NCI-H146 (cell line): ENCODE data around the gene ATP2B1.
A peak's percentile ranks its signal among the peaks of the same experiment; 100 is the strongest.
"Not testable (repeated sequence)": the region's sequence is repeated elsewhere in the genome, so short reads cannot be mapped to it uniquely, and the experiment has no call there.

Experiments
- DNase-seq: peaks from one replicate; lab custom pipeline; 2025; lab: John Stamatoyannopoulos, UW

ATP2B1 gene

GRCh38 chr12:89708565-89709156, at the start of gene ATP2B1:
TSS of gene ATP2B1 (minus strand) at chr12:89708838. CDS start at chr12:89655886, 52,952 bp downstream.
- DNase-seq = peak; percentile 88

DNA sequence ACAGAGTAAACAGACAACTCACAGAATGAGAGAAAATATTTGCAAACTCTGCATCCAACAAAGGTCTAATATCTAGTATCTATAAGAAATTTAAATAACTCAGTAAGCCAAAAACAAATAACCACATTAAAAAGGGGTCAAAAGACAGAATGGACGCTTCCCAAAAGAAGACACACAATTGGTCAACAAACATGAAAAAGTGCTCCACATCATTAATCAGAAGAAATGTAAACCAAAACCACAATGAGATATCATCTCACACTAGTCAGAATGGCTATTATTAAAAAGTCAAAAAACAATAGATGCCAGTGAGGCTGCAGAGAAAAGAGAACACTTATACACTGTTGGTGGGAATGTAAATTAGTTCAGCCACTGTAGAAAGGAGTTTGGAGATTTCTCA, 49.3 kb upstream of the ATP2B1 start:
- not testable (repeated sequence) for DNase-seq

GRCh38 chr12:89756585-89757398, 48.2 kb upstream of the ATP2B1 start:
- DNase-seq = no peak

DNA sequence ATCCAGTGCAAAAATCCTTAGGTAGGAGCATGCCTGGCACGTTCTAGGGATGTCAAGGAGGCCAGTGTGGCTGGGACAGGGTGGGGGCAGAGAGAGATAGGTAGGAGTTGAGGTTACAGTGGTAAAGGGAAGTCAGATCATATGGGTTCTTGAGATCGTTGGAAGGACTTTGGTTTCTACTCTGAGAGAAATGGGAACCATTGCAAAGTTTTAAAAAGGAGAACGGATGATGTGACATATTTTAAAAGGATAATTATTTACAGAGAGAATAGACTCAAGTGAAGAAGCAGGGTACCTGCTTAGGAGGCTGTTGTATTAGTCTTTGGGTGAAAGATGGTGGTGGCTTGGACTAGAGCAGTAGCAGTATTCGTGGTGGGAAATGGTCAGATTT, 47.6 kb upstream of the ATP2B1 start:
- DNase-seq = no peak

DNA sequence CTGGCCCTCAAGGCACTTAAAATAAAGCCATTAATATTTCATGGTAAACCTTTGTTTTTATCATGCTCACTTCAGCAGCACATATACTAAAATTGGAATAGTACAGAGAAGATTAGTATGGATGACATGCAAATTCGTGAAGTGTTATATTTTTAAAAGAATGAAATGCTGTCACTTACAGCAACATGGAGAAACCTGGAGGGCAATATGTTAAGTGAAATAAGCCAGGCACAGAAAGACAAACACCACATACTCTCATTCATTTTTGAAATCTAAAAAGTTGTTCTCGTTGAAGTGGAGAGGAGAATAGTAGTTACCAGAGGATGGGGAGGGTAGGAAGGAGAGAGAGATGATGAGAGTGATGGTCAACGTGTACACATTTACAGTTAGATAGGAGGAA, 45.4 kb upstream of the ATP2B1 start:
- no peak for DNase-seq

DNA sequence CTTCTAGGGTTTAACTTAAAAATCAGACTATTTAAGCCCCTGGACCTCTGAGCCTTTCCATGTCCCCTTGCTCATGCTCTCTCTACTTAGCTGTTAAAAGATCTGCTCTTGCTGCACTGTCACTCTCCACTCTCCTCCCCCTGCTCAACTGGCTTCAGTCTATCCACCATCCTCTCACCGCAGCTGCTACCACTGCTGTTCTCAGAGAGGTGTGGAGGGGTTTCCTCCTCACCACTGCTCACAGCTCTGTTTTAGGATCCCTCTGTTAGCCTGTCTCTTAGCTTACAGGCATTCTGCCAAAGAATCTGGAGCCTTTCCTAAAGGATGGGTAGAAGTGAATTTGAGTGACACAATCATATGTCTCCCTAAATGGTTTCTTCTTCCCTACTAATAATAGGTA, 43.7 kb upstream of the ATP2B1 start:
- no peak for DNase-seq

- no peak for DNase-seq
Measured at GRCh38 chr12:89750389-89751351, 42.0 kb upstream of the ATP2B1 start.

DNA sequence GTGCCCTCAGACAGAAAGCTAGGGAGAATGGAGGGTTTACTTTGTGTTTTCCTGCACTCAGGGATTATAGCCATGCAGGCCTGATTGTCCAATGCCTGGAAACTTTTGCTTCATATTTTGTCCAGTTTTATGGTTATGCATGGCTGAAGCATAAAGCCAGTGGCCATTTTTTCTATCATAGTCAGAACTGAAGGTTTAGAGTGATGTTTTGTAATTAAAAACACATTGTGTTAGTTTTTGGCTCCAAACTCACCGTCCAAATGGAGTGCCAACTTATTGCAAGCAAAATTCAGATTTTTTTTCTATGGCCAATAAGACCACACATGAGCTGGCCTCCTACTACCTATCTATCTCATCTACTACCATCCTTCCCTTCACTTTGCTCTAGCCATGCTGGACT, 40.2 kb upstream of the ATP2B1 start:
- no peak for DNase-seq

- no peak for DNase-seq
Measured at GRCh38 chr12:89745286-89745685, 36.6 kb upstream of the ATP2B1 start.

DNA sequence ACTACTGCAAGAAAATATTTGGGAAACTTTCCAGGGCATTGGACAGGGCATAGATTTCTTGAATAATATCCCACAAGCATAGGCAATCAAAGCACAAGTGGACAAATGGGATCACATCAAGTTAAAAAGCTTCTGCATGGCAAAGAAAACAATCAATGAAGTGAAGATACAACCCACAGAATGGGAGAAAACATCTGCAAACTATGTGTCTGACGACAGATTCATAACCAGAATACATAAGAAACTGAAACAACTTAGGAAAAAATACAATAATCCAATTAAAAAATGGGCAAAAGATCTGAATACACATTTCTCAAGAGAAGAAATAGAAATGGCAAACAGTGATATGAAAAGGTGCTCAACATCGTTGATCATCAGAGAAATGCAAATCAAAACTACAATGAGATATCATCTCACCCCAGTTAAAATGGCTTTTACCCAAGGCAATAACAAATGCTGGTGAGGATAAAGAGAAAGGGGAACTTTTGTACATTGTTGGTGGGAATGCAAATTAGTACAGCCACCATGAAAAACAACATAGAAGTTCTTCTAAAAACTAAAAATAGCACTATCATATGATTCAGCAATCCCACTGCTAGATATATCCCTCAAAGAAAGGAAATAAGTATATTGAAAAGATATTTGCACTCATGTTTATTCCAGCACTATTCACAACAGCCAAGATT, 33.8 kb upstream of the ATP2B1 start:
- no peak for DNase-seq

GRCh38 chr12:89740943-89741342, 32.3 kb upstream of the ATP2B1 start:
- DNase-seq = no peak

DNA sequence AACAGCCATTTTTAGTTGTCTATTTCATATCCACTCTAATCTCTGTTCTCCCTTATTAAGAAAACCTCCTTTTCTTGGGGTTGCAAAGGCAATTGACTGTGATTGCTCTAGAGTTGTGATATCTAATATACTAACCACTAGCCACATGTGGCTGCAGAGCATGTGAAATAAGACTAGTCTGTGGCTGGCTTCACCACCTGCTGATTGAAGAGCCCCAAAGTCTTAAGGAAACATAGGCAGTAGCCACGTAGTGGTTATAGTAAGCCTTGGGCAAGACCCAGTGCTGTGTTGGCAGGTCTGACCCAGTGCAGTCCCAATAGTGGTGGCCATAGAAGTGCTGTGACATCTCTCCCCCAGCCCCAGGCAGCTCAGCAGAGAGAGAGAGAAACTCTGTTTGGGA, 28.4 kb upstream of the ATP2B1 start:
- DNase-seq = no peak

- no peak for DNase-seq
Measured at GRCh38 chr12:89733579-89734201, 25.1 kb upstream of the ATP2B1 start.

- DNase-seq = no peak
Measured at GRCh38 chr12:89732522-89732921, 23.9 kb upstream of the ATP2B1 start.

- DNase-seq = no peak
Measured at GRCh38 chr12:89731614-89732013, 23.0 kb upstream of the ATP2B1 start.

DNA sequence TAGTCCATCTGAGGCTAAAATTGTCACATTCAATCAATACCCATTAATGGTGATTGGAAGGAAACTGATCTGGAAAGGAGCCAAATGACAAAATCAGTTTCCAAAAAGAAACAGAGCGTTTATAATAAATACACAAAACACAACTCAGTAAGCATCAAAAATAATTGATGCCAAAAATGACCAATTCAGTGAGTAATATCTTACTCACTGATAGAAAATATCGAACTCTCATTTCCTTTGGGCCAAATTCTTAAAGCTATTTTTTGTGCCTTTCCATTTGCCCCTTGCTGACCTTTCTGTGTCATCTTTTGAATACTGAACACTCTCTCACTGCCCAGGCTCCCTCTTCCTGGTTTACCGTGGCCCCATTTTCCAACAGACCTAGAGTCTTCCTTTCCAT, 22.5 kb upstream of the ATP2B1 start:
- DNase-seq = no peak

GRCh38 chr12:89729946-89730459, 21.4 kb upstream of the ATP2B1 start:
- DNase-seq = no peak

DNA sequence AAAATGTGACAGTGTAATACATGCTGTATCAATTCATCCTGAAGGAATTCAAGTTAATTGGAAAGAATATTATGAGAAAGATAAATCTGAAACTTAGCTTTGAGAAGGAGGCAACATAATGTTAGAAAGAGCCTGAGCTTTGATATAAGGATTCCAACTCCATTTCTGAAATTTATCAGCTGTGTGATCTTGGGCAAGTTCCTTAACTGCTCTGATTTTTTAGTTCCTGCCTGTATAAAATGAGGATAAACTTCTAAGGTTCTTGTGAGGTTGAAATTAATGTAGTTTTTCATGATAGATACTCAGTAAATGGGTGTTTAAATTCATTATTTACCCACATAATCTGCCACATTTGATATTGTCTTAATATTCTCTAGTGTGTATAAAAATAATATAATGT, 14.6 kb upstream of the ATP2B1 start:
- DNase-seq = no peak

- DNase-seq = no peak
Measured at GRCh38 chr12:89721291-89721987, 12.8 kb upstream of the ATP2B1 start.

GRCh38 chr12:89717759-89718523, 9.3 kb upstream of the ATP2B1 start:
- DNase-seq = no peak
